GM19452 (cell line): ENCODE data around the gene KCNQ4.

Source experiments
- ATAC-seq: cut with Tn5 transposase; IDR thresholded peaks from one replicate; pipeline ENCODE4 v1.9.1; 2021; ENCODE audit not compliant: unreplicated experiment

KCNQ4 gene

GRCh38 chr1:40887652-40888051 lies 104.1 kb downstream of the KCNQ4 start:
- ATAC-seq, result no peak
